ENCODE results near the gene GAS2L1.

GAS2L1 gene

GRCh38 chr22:29275819-29276565 lies 30.5 kb upstream of the GAS2L1 start:
- H3K4me3 ChIP-seq (ENCODE audit: low read length): no peak overlapping the region
- TF ChIP-seq CTCF (conservative IDR thresholded peaks at IDR 0.05; ENCODE audit: low read depth, low read length): no peak

GRCh38 chr22:29277927-29278326 lies 28.5 kb upstream of the GAS2L1 start:
- TF ChIP-seq CTCF (conservative IDR thresholded peaks at IDR 0.05; ENCODE audit: low read depth, low read length): no peak
- no peak for DNase-seq (ENCODE audit: low read depth)
- H3K4me3 ChIP-seq (ENCODE audit: low read length): no peak overlapping the region

More at GRCh38 chr22:29275819-29276565, 30.5 kb upstream of the GAS2L1 start:
- DNase-seq (ENCODE audit: low read depth): no peak

- no peak for TF ChIP-seq CTCF (conservative IDR thresholded peaks at IDR 0.05; ENCODE audit: low read depth, low read length)
- no peak for DNase-seq (ENCODE audit: low read depth)
- H3K4me3 ChIP-seq (ENCODE audit: low read length): no peak overlapping the region
Observed at GRCh38 chr22:29284196-29284595, 22.3 kb upstream of the GAS2L1 start.

GRCh38 chr22:29288837-29289236 lies 17.6 kb upstream of the GAS2L1 start:
- no peak for DNase-seq (ENCODE audit: low read depth)
- TF ChIP-seq CTCF (conservative IDR thresholded peaks at IDR 0.05; ENCODE audit: low read depth, low read length): no peak
- no peak overlapping the region for H3K4me3 ChIP-seq (ENCODE audit: low read length)

GRCh38 chr22:29290061-29290460 lies 16.4 kb upstream of the GAS2L1 start:
- DNase-seq (ENCODE audit: low read depth): no peak
- TF ChIP-seq CTCF (conservative IDR thresholded peaks at IDR 0.05; ENCODE audit: low read depth, low read length): no peak
- no peak overlapping the region for H3K4me3 ChIP-seq (ENCODE audit: low read length)

GRCh38 chr22:29291215-29291614 lies 15.2 kb upstream of the GAS2L1 start:
- no peak overlapping the region for H3K4me3 ChIP-seq (ENCODE audit: low read length)
- TF ChIP-seq CTCF (conservative IDR thresholded peaks at IDR 0.05; ENCODE audit: low read depth, low read length): no peak
- DNase-seq (ENCODE audit: low read depth): no peak

- DNase-seq (ENCODE audit: low read depth): no peak
- TF ChIP-seq CTCF (conservative IDR thresholded peaks at IDR 0.05; ENCODE audit: low read depth, low read length): no peak
- no peak overlapping the region for H3K4me3 ChIP-seq (ENCODE audit: low read length)
Observed at GRCh38 chr22:29292379-29292778, 14.1 kb upstream of the GAS2L1 start.
